ENCODE results near the gene TYROBP. TPM values are rescaled to one million over a fixed set of nuclear protein-coding genes. Genes with fewer than 3 reads are reported as not detected.
"Not testable (repeated sequence)": the region's sequence is repeated elsewhere in the genome, so short reads cannot be mapped to it uniquely, and the experiment has no call there.

The TYROBP gene
- total and polyA plus RNA-seq, 2 donors (not counting 1 experiment from before 2014, with no cell fraction given), result not detected

GRCh38 chr19:35871611-35872010 is 36.5 kb downstream of the TYROBP start:
- H3K27ac ChIP-seq (ENCODE audit: insufficient read depth, low read length), result no peak overlapping the region
- H3K36me3 ChIP-seq (ENCODE audit: control insufficient read depth, insufficient read depth, low read length), result no peaks in the 10 kb centered on the region
- no peaks in the 10 kb centered on the region for H3K9me3 ChIP-seq (ENCODE audit: control insufficient read depth, insufficient read depth, low read depth, low read length)
- H4K20me1 ChIP-seq (ENCODE audit: control insufficient read depth, extremely low read depth, insufficient read depth, low read length), result no peaks in the 10 kb centered on the region
- no peaks in the 10 kb centered on the region for H3K79me2 ChIP-seq (ENCODE audit: control insufficient read depth, insufficient read depth, low read length)
- peaks cover 17% of the 10 kb centered on the region for H3K27me3 ChIP-seq (ENCODE audit: control insufficient read depth, insufficient read depth, low read length)
- TF ChIP-seq, protein P1, sequence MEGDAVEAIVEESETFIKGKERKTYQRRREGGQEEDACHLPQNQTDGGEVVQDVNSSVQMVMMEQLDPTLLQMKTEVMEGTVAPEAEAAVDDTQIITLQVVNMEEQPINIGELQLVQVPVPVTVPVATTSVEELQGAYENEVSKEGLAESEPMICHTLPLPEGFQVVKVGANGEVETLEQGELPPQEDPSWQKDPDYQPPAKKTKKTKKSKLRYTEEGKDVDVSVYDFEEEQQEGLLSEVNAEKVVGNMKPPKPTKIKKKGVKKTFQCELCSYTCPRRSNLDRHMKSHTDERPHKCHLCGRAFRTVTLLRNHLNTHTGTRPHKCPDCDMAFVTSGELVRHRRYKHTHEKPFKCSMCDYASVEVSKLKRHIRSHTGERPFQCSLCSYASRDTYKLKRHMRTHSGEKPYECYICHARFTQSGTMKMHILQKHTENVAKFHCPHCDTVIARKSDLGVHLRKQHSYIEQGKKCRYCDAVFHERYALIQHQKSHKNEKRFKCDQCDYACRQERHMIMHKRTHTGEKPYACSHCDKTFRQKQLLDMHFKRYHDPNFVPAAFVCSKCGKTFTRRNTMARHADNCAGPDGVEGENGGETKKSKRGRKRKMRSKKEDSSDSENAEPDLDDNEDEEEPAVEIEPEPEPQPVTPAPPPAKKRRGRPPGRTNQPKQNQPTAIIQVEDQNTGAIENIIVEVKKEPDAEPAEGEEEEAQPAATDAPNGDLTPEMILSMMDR (conservative IDR thresholded peaks at IDR 0.05 in 1 of 2, IDR thresholded peaks at IDR 0.05 in 1 of 2; ENCODE audit: low read depth in 1 of 2, low read length in 2 of 2), result no peak
- TF ChIP-seq EZH2 (IDR thresholded peaks at IDR 0.05; ENCODE audit: low read length, missing control alignments), result no peak
- DNase-seq (ENCODE audit: low read depth in 2 of 2), result no peak
- peaks cover 12% of the 10 kb centered on the region for H3K4me1 ChIP-seq (ENCODE audit: control insufficient read depth, extremely low read depth, insufficient read depth, low read length)
- no peak overlapping the region for H3K9ac ChIP-seq (ENCODE audit: insufficient read depth, low read length)
- no peak overlapping the region for H3K4me3 ChIP-seq (replicated peaks in 1 of 4; ENCODE audit: control extremely low read depth in 1 of 4, insufficient read depth in 1 of 4, low read depth in 3 of 4, low read length in 4 of 4)
- no peak overlapping the region for H2AFZ ChIP-seq (ENCODE audit: low read length)
- H3K4me2 ChIP-seq (ENCODE audit: extremely low read depth, insufficient read depth, low read length), result no peak overlapping the region

GRCh38 chr19:35870798-35871197 is 37.3 kb downstream of the TYROBP start:
- H3K4me1 ChIP-seq (ENCODE audit: control insufficient read depth, extremely low read depth, insufficient read depth, low read length), result peaks cover 12% of the 10 kb centered on the region
- H3K27me3 ChIP-seq (ENCODE audit: control insufficient read depth, insufficient read depth, low read length), result peaks cover 17% of the 10 kb centered on the region
- no peak overlapping the region for H3K4me3 ChIP-seq (replicated peaks in 1 of 4; ENCODE audit: control extremely low read depth in 1 of 4, insufficient read depth in 1 of 4, low read depth in 3 of 4, low read length in 4 of 4)
- no peaks in the 10 kb centered on the region for H3K36me3 ChIP-seq (ENCODE audit: control insufficient read depth, insufficient read depth, low read length)
- no peaks in the 10 kb centered on the region for H4K20me1 ChIP-seq (ENCODE audit: control insufficient read depth, extremely low read depth, insufficient read depth, low read length)
- no peaks in the 10 kb centered on the region for H3K79me2 ChIP-seq (ENCODE audit: control insufficient read depth, insufficient read depth, low read length)
- H3K9ac ChIP-seq (ENCODE audit: insufficient read depth, low read length), result no peak overlapping the region
- no peaks in the 10 kb centered on the region for H3K9me3 ChIP-seq (ENCODE audit: control insufficient read depth, insufficient read depth, low read depth, low read length)
- H2AFZ ChIP-seq (ENCODE audit: low read length), result no peak overlapping the region
- no peak overlapping the region for H3K4me2 ChIP-seq (ENCODE audit: extremely low read depth, insufficient read depth, low read length)
- TF ChIP-seq, protein P1 (conservative IDR thresholded peaks at IDR 0.05 in 1 of 2, IDR thresholded peaks at IDR 0.05 in 1 of 2; ENCODE audit: low read depth in 1 of 2, low read length in 2 of 2), result no peak
- no peak for TF ChIP-seq EZH2 (IDR thresholded peaks at IDR 0.05; ENCODE audit: low read length, missing control alignments)
- no peak overlapping the region for H3K27ac ChIP-seq (ENCODE audit: insufficient read depth, low read length)
- no peak for DNase-seq (ENCODE audit: low read depth in 2 of 2)

DNA sequence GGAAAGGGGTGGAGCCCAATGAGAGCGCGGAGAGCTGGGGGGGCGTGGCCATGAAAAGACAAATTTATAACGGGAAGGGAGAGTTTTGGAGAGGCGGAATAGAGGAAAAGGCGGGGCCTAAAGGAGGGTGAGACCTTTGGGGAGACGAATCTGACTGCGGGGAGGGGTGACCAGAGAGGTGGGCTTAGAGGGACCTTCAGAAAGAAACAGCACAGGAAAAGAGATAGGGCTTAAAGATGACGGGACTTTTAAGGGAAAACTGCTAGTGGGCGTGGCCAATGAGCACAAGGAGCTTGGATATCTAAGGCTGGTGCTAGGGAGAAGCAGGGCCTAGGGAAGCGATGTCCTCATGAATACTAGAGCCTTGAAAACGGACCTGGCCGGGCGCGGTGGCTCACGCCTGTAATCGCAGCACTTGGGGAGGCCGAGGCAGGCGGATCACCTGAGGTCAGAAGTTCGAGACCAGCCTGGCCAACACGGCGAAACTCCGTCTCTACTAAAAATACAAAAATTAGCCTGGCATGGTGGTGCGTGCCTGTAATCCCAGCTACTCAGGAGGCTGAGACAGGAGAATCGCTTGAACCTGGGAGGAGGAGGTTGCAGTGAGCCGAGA is 37.9 kb downstream of the TYROBP start:
- H3K4me2 ChIP-seq (ENCODE audit: extremely low read depth, insufficient read depth, low read length), result peak overlapping the region; percentile 71
- H2AFZ ChIP-seq (ENCODE audit: low read length); H3K9me3 ChIP-seq (ENCODE audit: control insufficient read depth, insufficient read depth, low read depth, low read length); H3K27ac ChIP-seq (ENCODE audit: insufficient read depth, low read length); H3K36me3 ChIP-seq (ENCODE audit: control insufficient read depth, insufficient read depth, low read length); H4K20me1 ChIP-seq (ENCODE audit: control insufficient read depth, extremely low read depth, insufficient read depth, low read length); H3K79me2 ChIP-seq (ENCODE audit: control insufficient read depth, insufficient read depth, low read length); H3K9ac ChIP-seq (ENCODE audit: insufficient read depth, low read length); DNase-seq (ENCODE audit: low read depth in 2 of 2): not testable (repeated sequence)
- H3K4me1 ChIP-seq (ENCODE audit: control insufficient read depth, extremely low read depth, insufficient read depth, low read length), result peaks cover 12% of the 10 kb centered on the region
- peaks cover 17% of the 10 kb centered on the region for H3K27me3 ChIP-seq (ENCODE audit: control insufficient read depth, insufficient read depth, low read length)
- H3K4me3 ChIP-seq (replicated peaks in 1 of 4; ENCODE audit: control extremely low read depth in 1 of 4, insufficient read depth in 1 of 4, low read depth in 3 of 4, low read length in 4 of 4), result peak overlapping the region in 1 of 4 experiments; percentile 17
